GM10847 (cell line): Measurements from ENCODE around the gene ATG101.

Source experiments
- POLR2A ChIP-seq: IDR thresholded peaks from 2 replicates; pipeline ENCODE4 v1.6.1; 2011; ENCODE audit not compliant: insufficient read length; ENCODE audit errors: extremely low read depth

ATG101 gene

DNA sequence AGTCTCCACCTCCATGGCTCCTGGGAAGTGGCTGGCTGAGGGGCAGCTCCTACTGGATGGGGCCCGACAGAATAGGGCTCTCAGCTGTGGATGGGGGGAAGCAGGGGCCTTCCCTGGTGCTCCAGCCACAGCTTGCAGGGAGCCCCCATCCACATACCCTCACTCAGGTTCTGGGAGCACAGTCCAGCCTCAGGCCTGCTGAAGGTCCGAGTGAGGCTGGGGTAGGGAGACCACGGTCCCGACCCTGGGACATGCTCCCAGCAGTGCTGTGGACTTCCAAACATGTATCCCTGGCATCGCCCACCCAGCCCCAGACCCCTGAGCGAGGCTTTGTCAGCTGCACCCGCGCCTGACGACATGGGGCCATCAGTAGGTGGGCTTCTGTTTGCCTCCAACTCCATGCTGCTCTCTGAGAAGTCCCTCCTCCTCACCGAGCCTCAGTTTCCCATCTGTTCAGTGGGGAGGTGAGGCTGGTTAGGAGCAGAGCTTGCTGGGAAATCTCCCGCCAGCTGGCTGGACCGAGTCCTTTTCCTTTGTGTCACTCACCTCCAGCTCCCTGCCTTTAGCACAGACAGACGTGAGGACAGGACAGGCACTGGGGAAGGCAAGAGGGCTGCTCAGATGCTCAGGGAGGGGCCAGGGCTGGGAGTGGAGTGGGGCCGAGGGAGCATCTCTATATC lies 9.1 kb upstream of the ATG101 start:
- TF ChIP-seq POLR2A = no peak

DNA sequence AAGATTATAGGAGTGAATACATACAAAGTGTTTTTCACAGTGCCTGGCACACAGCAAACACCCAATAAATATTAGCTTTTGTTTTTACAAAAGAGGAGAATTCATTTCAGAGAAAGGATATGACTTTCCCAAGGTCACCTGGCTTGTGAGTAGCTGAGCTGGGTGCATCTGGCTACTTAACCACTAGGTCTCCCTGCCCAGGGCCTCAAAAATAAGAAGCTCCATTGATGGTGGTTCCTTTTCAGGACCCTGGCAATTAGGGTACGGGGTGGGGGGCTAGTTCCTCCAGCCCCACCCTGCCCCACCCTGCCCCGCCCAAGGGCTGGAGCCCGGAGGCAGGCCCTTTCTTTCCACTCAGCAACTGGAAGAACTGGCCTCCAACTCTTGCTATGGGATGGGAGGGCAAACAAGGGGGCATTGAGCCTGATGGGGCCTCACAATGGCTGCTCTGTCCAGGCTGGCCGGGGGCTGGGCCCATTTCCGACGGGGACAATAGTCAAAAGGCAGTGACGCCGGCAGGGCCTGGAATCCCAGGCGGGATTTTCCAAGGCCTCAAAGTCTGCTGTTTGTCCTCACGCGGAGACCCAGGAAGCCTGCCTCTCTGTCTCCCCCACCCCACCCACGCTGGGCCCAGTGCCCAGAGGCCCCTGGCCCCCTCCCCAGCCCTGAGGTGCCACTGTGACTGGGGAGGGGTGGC lies 8.2 kb upstream of the ATG101 start:
- no peak for TF ChIP-seq POLR2A

DNA sequence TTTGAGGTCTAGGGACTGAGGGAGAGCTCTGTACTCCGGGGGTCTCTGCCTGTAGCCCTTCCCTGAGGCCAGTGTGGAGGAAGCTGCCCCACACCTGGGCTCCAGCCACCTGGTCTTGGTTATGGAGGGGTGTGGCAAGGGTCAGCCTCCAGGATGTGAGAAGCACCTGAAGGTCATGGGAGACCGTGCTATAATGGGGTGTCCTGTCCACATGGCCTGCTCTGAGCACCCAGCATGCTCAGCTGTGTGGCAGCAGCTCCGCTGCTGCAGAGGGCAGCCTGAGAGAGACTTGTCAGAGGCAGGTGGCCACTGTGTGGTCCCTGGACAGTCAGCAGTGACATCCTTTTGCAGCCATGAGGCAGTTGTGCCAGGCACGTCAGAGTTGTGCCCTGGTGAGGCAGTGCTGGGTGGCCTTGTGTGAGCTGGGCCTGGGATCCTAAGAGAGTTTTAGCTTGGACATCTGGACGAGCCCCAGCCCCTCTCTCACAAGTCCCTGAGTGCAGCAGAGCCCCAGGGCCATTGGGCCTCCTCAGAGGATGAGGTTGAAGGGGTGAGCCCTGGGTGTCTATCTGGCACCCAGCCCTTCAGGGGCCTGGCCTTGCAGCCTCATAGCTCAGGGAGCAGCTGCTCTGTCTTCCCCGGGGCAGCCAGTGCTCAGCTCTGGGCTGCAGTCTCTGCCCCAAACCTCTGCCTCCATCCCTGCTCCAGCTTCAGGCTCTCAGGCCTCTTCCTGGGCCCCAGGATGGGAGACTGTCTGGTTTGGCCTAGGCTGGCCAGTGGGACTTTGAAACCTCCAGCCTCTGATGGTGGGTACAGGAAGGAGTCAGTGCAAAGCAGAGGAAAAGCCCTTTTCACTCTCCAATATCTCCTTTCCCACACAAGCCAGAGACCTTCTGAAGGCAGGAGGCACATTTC lies 7.4 kb upstream of the ATG101 start:
- TF ChIP-seq POLR2A = no peak

DNA sequence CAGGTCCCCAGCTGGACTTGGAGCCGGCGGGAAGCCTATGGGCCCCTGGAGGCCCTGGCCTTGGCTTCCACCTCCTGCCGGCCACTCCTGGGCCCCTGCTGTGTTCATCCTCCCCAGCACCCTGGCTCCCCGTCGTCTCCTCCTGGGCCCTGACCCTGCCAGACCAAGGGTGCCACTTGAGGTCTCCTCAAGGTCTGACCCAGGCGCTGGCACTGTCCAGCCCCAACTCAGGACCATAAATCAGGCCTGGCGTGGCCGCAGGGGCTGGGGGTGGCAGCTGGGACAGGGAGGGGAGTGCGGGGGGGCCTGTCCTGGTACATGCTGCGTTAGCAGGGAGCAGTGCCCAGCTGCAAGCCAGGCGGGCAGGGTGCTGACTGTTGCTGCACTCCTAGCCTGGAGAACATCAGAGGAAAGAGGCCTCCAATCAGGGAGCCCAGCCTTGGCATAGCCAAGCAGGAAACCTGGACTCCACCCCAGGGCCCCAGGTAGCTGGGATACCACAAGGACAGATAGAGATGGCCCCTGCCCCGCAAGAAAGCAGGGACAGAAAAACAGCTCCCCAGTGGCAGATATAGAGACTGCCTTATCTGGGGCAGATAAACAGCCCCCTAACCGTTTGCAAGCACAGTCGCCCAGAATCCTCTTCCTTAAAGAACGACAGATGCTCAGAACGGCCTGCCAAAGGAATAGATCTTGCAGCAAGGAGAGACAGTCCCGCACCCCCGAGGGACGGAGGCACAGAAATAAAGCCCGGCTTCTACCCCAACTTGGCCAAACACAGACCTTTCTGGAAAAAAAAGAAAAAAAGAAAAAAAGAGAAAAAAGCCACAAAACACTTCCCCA lies 6.5 kb upstream of the ATG101 start:
- TF ChIP-seq POLR2A = no peak

DNA sequence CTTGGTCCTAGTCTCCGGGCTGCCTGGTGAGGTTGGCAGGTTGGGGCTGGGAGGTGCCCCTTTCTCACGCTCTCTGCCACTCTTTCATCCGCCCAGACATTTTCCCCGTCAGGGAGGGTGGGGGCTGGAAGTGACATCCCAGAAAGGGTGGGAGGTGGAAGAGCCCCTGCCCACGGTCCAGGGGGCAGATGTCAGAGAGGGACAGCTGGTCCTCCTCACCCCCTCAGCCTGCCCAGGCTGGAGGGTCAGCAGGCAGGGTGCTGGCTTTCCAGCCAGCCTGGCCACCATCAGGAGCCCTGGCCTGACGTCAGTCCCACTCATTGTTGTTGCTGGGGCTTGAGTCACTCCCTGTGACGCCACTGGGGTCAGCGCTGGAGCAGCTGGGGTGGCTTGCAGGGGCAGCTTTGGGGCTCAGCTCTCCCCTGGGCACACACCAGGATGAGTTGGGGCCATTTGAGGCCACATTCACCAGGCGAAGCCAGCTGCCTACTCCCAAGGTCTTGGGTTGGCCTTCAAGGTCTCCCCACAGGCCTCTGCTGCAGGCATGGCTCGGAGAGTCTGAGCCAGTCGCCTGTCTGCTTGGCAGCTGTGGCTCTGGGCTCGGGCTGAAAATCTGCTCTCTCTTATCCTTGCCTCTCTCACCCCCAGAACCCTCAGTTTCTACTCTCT lies 5.7 kb upstream of the ATG101 start:
- no peak for TF ChIP-seq POLR2A

DNA sequence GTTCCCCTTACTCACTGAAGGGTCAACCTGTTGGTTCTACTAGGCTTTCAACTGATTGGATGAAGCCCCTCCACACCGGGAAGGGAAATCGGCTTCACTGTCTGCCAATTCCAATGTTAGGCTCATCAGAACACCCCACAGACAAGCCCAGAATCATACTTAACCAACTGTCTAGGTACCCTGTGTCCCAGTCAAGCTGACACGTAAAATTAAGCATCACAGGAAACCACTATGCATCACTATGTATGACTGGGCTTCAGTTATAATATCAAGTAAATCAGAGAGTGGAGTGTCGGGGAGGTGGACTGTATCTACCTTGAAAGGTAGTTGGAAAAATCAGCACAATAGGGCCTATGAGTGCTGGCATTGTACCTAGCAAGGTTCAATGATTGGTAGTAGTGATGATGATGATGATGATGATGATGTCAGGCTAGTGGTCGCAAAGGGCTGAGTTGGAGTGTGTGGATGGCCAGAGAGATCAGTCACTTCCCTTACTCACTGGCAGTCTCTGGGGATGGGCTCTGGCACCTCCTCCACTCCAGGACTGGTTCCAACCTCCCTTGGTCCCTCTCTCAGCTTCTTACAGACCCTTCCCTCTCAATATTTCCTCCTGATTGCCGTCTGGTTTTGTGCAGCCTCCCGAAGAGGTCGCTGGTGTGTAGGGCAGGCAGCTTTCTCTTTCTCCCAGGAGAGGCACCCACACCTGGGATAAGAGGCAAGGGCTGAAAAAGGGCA lies 3.3 kb upstream of the ATG101 start:
- no peak for TF ChIP-seq POLR2A

DNA sequence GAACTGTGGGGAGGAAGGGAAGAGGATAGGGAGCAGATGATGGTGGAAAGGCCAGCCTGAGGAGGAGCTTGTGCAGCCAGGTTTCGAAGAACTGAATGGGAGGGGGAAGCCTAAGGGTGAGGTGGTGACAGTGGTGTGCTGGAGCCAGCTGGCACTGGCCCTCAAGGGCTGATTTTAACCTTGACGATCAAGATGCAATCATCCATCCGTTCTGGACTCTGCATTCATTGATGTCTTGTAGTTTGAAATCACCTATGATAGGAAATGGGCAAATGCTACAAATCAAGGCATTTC lies 2.8 kb upstream of the ATG101 start:
- TF ChIP-seq POLR2A = no peak

DNA sequence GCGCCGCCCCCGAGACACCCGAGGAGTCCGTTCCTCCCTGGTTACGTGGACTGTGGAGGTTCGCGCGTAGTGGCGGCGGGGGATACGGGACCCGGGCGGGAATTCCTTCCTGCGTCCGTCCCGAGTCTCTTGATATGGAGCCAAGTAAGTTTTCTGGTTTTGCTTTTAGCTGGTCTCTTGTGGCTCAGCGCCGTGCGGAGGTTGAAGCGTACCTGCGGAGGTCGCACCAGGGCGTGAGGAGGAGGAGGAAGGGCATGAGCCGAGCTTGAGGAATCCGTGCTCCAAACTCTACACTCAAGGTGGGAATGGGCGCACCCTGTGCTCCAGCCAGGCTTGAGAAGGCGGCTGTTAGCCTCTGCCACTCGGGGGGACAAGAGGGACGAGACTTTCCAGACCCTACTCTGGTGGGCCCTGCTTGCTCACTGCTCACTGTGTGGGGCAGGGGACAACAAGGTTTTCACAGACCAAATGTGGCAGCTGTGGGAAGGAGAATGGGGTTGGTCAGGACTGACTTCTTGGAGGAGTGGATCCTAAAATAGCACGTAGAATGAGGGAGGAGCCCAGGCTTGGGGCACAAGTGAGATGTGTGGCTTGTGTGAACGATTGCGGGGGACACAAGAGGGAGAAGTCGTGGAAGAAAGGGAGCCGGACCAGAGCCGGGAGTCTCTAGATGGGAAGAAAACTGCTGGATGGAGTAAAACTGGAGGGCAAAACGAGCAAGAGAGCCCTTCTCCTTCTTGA lies 577 bp downstream of the ATG101 start:
- no peak for TF ChIP-seq POLR2A

DNA sequence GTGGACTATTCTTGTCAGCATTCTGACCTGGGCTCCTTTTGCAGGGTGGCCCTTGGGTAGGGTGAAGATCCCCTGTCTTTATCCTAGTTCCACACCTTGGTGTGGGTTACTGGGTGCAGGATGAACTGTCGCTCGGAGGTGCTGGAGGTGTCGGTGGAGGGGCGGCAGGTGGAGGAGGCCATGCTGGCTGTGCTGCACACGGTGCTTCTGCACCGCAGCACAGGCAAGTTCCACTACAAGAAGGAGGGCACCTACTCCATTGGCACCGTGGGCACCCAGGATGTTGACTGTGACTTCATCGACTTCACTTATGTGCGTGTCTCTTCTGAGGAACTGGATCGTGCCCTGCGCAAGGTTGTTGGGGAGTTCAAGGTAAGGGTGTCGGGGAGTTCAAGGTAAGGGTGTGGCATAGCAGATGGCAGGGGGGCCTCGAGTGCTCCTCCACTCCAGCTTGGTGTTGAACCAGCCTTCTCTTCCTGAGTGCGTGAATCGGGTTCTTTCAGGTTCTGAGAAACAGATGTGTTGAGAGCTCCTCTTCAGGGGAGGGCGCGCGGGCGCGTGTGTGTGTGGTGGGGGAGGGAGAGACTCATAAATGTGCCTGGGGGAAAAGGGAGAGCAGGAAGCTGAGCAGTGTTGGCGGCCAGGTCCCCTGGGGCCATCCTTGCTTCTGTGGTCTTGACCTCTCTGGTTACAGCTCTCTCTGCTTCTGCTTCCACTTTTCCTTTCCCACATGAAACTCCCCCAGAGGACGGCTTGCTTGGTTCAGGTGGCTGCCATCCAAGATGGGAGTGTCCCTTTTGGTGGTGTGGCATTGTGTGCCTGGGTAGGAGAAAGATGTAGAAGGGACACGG lies 4.0 kb downstream of the ATG101 start:
- no peak for TF ChIP-seq POLR2A

DNA sequence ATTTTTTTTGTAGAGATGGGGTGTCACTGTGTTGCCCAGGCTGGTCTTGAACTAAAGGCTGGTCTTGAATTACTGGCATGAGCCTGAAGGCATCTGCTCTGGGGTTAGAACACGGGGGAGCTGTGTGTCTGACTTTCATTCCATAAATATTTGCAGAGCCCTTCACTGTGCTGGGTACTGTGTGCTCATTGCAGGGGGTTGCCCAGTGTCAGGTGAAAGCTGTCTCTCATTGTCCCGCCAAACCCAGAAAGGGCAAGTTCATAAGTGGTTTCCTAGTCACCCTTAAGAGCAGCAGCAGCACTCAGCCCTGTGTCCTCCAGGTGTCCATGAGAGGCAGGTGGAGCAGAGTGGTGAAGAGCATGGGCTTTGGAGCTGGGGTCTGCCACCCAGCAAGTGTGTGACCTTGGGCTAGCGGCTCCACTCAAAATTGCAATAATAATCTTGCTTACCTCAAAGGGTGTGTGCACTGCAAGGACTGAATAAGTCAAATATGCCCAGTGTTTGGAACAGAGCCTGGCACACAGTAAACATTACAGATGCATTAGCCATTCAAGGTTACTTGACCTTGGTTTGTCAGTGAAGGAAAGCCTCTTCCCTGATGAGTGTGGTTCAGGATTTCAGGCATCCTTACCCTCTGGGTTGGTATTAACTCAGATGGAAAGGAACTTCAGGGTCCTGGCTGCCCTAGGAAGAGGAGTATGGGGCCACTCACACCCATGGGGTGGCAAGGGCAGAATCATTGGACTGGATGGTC lies 5.4 kb downstream of the ATG101 start:
- TF ChIP-seq POLR2A = no peak

DNA sequence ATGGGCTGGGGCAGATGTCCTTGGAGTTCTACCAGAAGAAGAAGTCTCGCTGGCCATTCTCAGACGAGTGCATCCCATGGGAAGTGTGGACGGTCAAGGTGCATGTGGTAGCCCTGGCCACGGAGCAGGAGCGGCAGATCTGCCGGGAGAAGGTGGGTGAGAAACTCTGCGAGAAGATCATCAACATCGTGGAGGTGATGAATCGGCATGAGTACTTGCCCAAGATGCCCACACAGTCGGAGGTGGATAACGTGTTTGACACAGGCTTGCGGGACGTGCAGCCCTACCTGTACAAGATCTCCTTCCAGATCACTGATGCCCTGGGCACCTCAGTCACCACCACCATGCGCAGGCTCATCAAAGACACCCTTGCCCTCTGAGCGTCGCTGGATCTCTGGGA lies 7.0 kb downstream of the ATG101 start:
- TF ChIP-seq POLR2A = no peak

DNA sequence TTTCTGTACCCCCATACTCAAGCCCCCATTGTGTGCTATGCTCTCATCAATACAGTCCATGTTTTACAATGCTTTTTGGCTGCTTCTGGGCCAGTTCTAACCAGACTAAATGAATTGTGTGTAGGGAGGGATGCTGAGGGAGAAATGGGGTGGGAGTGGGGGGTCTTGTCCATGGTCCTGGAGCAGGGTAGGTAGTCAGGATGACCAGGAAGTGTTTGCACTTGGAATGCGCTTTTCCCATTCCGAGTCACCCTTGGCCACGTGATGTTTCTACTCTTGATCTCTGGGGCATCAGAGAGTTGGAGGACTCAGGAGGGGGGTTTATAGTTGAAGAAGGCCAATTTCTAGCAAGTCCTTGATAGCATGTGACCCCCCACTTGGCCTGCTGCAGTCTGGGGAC lies 8.5 kb downstream of the ATG101 start:
- no peak for TF ChIP-seq POLR2A
